CD4-positive, alpha-beta T cell (primary cell): ENCODE results near the gene PKP1. TPM values are rescaled to one million over a fixed set of nuclear protein-coding genes. Genes with fewer than 3 reads are reported as not detected.

Source experiments
- ATAC-seq: fragments of 200-7000 bp; cut with Tn5 transposase; one replicate; pipeline ENCODE4 v1.10.0; 2022; ENCODE audit warnings: mild to moderate bottlenecking; ENCODE audit not compliant: poor library complexity
- CTCF ChIA-PET: fragments of 350-600 bp; sonication (Branson Sonifier 250); formaldehyde crosslinking; loops from one replicate; lab custom pipeline; 2021; ENCODE audit warnings: antibody characterized with exemption, inconsistent platforms; lab: Charles Lee
- POLR2A ChIA-PET: fragments of 350-600 bp; sonication (Branson Sonifier 250); formaldehyde crosslinking; loops from one replicate; lab custom pipeline; 2021; ENCODE audit warnings: antibody characterized with exemption, inconsistent platforms; lab: Charles Lee
- DNase-seq, 14 experiments: peaks; one replicate each; pipeline ENCODE4 v3.0.0-alpha.2; 2013 to 2020; ENCODE audit warnings: mixed read lengths in 2 of 14
- H3K27ac ChIP-seq, 2 donors: one replicate each; pipeline versions ENCODE4 v1.5.1 to v1.7.0; 2013; ENCODE audit warnings: low read length in 2 of 2, low read depth in 1 of 2, mild to moderate bottlenecking in 1 of 2
- H3K27me3 ChIP-seq, 2 experiments: 1 replicate in 1 of 2; 2 replicates in 1 of 2; pipeline versions ENCODE4 v1.6.1 to v1.7.0; 2013; ENCODE audit warnings: low read length in 2 of 2, control low read depth in 1 of 2, mild to moderate bottlenecking in 1 of 2, moderate library complexity in 1 of 2; ENCODE audit not compliant: insufficient read depth in 2 of 2, control insufficient read depth in 1 of 2
- H3K36me3 ChIP-seq: one replicate; pipeline ENCODE4 v1.6.1; 2013; ENCODE audit warnings: low read length, control low read depth; ENCODE audit not compliant: insufficient read depth
- H3K4me1 ChIP-seq: one replicate; pipeline ENCODE4 v1.6.1; 2013; ENCODE audit warnings: low read length, control low read depth; ENCODE audit not compliant: insufficient read depth
- H3K4me3 ChIP-seq: one replicate; pipeline ENCODE4 v1.5.1; 2013; ENCODE audit warnings: mild to moderate bottlenecking, low read length, moderate library complexity
- H3K9me3 ChIP-seq, 2 experiments: 1 replicate in 1 of 2; 2 replicates in 1 of 2; pipeline versions ENCODE4 v1.6.1 to v1.7.0; 2013; ENCODE audit warnings: low read length in 2 of 2, mild to moderate bottlenecking in 2 of 2, control low read depth in 1 of 2, moderate library complexity in 1 of 2; ENCODE audit not compliant: control insufficient read depth in 1 of 2, insufficient read depth in 1 of 2
- H3K27ac Mint-ChIP-seq: one replicate; pipeline ENCODE4 v1.8.0; 2020; ENCODE audit warnings: mixed read lengths
- H3K27me3 Mint-ChIP-seq: one replicate; pipeline ENCODE4 v1.8.0; 2021; ENCODE audit warnings: mixed read lengths
- H3K36me3 Mint-ChIP-seq: one replicate; pipeline ENCODE4 v1.8.0; 2021; ENCODE audit warnings: low read depth, mixed read lengths
- H3K4me1 Mint-ChIP-seq: one replicate; pipeline ENCODE4 v1.8.0; 2021; ENCODE audit warnings: low read depth, mixed read lengths
- H3K4me3 Mint-ChIP-seq: one replicate; pipeline ENCODE4 v1.8.0; 2020; ENCODE audit warnings: mild to moderate bottlenecking, mixed read lengths
- H3K9me3 Mint-ChIP-seq: one replicate; pipeline ENCODE4 v1.8.0; 2020; ENCODE audit warnings: mixed read lengths
- CTCF ChIP-seq: fragments of 200-600 bp; IDR thresholded peaks from one replicate; pipeline ENCODE4 v1.8.0; 2022; ENCODE audit warnings: antibody characterized with exemption, mild to moderate bottlenecking
- intact Hi-C, 2 experiments: fragments of 100-400 bp; cut with DNase I in 1 of 2; cut with micrococcal nuclease in 1 of 2; formaldehyde crosslinking; loops; one replicate each; pipeline versions ENCODE4 v1.15.1 to v1.9.0; 2023 to 2025; cut with DNase I, micrococcal nuclease
- total RNA-seq, 174 experiments: library from RNA in 2 of 174; stranded (reverse) in 2 of 174; gene quantifications; one replicate each; pipeline ENCODE4 v1.2.3 and lab custom pipeline; 2021 to 2026

Gene PKP1
- total RNA-seq, 2 experiments from 2014 or later, result not detected

GRCh38 chr1:201270616-201271390 lies 12.5 kb upstream of the PKP1 start:
- Mint-ChIP-seq H3K9me3 (no peaks in the 10 kb centered on the region), H3K27me3 (peaks cover 35% of the 10 kb centered on the region), H3K27ac (no peak overlapping the region), H3K4me3 (no peak overlapping the region), H3K36me3 (no peaks in the 10 kb centered on the region), H3K4me1 (no peaks in the 10 kb centered on the region)
- H3K27ac ChIP-seq, result no peak overlapping the region
- no peak for TF ChIP-seq CTCF
- ATAC-seq (no peak), DNase-seq (peak in 1 of 14 experiments; percentile 8)
- intact Hi-C loops, result no loop called here
- no peak overlapping the region for H3K4me3 ChIP-seq
- H3K9me3 ChIP-seq, result no peaks in the 10 kb centered on the region
- no peaks in the 10 kb centered on the region for H3K36me3 ChIP-seq
- no peaks in the 10 kb centered on the region for H3K4me1 ChIP-seq
- peaks cover under 1 to 5% of the 10 kb centered on the region in 2 experiments for H3K27me3 ChIP-seq
- POLR2A ChIA-PET, result no interaction called here
- CTCF ChIA-PET, result no interaction called here

GRCh38 chr1:201272799-201273198 lies 10.5 kb upstream of the PKP1 start:
- peaks cover 0 to 5% of the 10 kb centered on the region in 2 experiments for H3K27me3 ChIP-seq
- H3K4me3 Mint-ChIP-seq, result no peak overlapping the region
- peaks cover 21% of the 10 kb centered on the region for H3K27me3 Mint-ChIP-seq
- ChIA-PET CTCF (no interaction called here), POLR2A (no interaction called here)
- H3K9me3 ChIP-seq, result no peaks in the 10 kb centered on the region
- H3K9me3 Mint-ChIP-seq, result no peaks in the 10 kb centered on the region
- H3K4me1 Mint-ChIP-seq, result no peaks in the 10 kb centered on the region
- no peaks in the 10 kb centered on the region for H3K4me1 ChIP-seq
- H3K27ac Mint-ChIP-seq, result no peak overlapping the region
- no peak overlapping the region for H3K27ac ChIP-seq
- intact Hi-C loops, result no loop called here
- ATAC-seq, result no peak
- H3K36me3 ChIP-seq, result no peaks in the 10 kb centered on the region
- H3K4me3 ChIP-seq, result no peak overlapping the region
- TF ChIP-seq CTCF, result no peak
- DNase-seq, result no peak
- no peaks in the 10 kb centered on the region for H3K36me3 Mint-ChIP-seq

GRCh38 chr1:201274616-201275252 lies 8.6 kb upstream of the PKP1 start:
- Mint-ChIP-seq H3K36me3 (no peaks in the 10 kb centered on the region), H3K9me3 (no peaks in the 10 kb centered on the region), H3K4me3 (no peak overlapping the region), H3K27me3 (peaks cover 19% of the 10 kb centered on the region), H3K27ac (no peak overlapping the region), H3K4me1 (no peaks in the 10 kb centered on the region)
- ChIA-PET POLR2A (no interaction called here), CTCF (no interaction called here)
- Histone ChIP-seq H3K4me1 (no peaks in the 10 kb centered on the region), H3K9me3 (no peaks in the 10 kb centered on the region), H3K27ac (no peak overlapping the region), H3K36me3 (no peaks in the 10 kb centered on the region), H3K4me3 (no peak overlapping the region), H3K27me3 (peaks cover 0 to under 1% of the 10 kb centered on the region in 2 experiments)
- no peak for TF ChIP-seq CTCF
- intact Hi-C loops, result no loop called here
- DNase-seq (no peak), ATAC-seq (no peak)
